Uterus (tissue), 2 donors: Measurements from ENCODE around the gene DNA2.

ENCODE experiments used
- CTCF ChIP-seq, 4 experiments: fragments of 200-600 bp in 2 of 4; fragments of 450-650 bp in 2 of 4; sonication (generic) in 2 of 4; IDR thresholded peaks; one replicate each; pipeline ENCODE4 v1.5.1; 2016 to 2019; ENCODE audit warnings: antibody characterized with exemption in 4 of 4, mild to moderate bottlenecking in 2 of 4, moderate library complexity in 1 of 4
- POLR2A ChIP-seq, 2 donors: fragments of 450-650 bp; IDR thresholded peaks; one replicate each; pipeline ENCODE4 v1.6.1; 2016; ENCODE audit warnings: antibody characterized with exemption in 2 of 2, mild to moderate bottlenecking in 1 of 2, moderate library complexity in 1 of 2

GRCh38 chr10:68434657-68435056 is 37.1 kb downstream of the DNA2 start:
- TF ChIP-seq CTCF (IDR thresholded peaks at IDR 0.05) = no peak
- no peak for TF ChIP-seq POLR2A (IDR thresholded peaks at IDR 0.05)
